ENCODE data around the gene DCDC2. TPM values are rescaled to one million over a fixed set of nuclear protein-coding genes. Genes with fewer than 3 reads are reported as not detected.
"Not testable (repeated sequence)": the region's sequence is repeated elsewhere in the genome, so short reads cannot be mapped to it uniquely, and the experiment has no call there.

DCDC2 gene
- under 1 TPM in 1 of 4 donors, not detected in 3; 0.09 TPM for total RNA-seq

DNA sequence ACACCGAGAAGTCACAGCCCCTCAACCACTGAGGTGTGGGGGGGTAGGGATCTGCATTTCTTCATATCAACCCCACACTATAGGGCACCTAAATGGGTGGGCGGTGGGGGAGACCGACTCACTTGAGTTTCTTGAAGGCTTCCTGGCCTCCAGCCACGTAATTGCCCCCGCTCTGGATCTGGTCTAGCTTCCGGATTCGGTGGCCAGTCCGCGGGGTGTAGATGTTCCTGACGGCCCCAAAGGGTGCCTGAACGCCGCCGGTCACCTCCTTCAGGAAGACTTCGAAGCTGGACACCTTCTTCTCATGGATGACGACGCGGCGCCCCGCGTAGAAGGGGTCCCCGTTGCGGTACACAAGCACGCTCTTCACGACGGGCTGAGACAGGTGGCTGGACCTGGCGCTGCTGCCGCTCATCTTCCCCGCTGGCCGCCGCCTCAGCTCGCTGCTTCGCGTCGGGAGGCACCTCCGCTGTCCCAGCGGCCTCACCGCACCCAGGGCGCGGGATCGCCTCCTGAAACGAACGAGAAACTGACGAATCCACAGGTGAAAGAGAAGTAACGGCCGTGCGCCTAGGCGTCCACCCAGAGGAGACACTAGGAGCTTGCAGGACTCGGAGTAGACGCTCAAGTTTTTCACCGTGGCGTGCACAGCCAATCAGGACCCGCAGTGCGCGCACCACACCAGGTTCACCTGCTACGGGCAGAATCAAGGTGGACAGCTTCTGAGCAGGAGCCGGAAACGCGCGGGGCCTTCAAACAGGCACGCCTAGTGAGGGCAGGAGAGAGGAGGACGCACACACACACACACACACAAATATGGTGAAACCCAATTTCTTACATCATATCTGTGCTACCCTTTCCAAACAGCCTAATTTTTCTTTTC lies at the start of gene DCDC2:
TSS of gene DCDC2 (minus strand) at position 724 of the 883 bp plus-strand sequence. CDS start at position 415, 309 bp downstream.
- ATAC-seq (ENCODE audit: low FRiP score) (peak; percentile 53), DNase-seq (ENCODE audit: low spot score) (no peak)
- TF ChIP-seq, protein P1, sequence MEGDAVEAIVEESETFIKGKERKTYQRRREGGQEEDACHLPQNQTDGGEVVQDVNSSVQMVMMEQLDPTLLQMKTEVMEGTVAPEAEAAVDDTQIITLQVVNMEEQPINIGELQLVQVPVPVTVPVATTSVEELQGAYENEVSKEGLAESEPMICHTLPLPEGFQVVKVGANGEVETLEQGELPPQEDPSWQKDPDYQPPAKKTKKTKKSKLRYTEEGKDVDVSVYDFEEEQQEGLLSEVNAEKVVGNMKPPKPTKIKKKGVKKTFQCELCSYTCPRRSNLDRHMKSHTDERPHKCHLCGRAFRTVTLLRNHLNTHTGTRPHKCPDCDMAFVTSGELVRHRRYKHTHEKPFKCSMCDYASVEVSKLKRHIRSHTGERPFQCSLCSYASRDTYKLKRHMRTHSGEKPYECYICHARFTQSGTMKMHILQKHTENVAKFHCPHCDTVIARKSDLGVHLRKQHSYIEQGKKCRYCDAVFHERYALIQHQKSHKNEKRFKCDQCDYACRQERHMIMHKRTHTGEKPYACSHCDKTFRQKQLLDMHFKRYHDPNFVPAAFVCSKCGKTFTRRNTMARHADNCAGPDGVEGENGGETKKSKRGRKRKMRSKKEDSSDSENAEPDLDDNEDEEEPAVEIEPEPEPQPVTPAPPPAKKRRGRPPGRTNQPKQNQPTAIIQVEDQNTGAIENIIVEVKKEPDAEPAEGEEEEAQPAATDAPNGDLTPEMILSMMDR (IDR thresholded peaks at IDR 0.05): no peak

DNA sequence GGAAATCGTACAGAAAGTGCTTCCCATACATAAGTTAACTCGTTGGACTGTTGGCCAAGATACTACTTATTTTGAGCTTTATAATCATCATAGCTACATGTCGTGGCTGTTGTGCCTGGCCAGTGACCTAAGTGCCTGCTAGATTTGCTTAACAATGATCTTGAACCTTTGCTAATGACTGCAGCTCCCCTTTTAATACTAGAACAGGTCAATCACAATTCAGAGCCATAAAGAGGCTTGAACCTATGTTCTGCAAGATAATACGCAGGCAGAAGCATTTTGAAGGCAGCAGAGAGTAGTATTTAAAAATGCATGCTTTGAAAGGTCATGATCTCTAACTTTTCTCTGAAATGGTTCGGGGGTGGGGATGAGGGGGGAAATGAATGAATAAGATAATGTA lies 47.4 kb upstream of the DCDC2 start:
- TF ChIP-seq, protein P1 (IDR thresholded peaks at IDR 0.05): no peak
- DNase-seq (ENCODE audit: low spot score): no peak
- no peak for ATAC-seq (ENCODE audit: low FRiP score)

DNA sequence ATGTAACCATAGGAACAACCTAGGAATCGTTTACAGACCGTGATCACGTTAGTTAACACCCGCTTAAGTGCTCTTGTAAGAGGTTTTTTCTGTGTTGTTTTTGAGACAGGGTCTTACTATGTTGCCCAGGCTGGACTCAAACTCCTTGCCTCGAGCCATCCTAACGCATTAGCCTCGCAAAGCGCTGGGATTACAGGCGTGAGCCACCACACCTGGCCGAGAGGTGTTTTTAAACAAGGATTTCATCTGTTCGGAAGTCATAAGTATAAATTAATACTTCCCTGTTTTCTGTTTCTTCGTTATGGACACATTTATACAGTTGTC lies 45.6 kb upstream of the DCDC2 start:
- DNase-seq (ENCODE audit: low spot score) (no peak), ATAC-seq (ENCODE audit: low FRiP score) (no peak)
- TF ChIP-seq, protein P1 (IDR thresholded peaks at IDR 0.05): no peak

DNA sequence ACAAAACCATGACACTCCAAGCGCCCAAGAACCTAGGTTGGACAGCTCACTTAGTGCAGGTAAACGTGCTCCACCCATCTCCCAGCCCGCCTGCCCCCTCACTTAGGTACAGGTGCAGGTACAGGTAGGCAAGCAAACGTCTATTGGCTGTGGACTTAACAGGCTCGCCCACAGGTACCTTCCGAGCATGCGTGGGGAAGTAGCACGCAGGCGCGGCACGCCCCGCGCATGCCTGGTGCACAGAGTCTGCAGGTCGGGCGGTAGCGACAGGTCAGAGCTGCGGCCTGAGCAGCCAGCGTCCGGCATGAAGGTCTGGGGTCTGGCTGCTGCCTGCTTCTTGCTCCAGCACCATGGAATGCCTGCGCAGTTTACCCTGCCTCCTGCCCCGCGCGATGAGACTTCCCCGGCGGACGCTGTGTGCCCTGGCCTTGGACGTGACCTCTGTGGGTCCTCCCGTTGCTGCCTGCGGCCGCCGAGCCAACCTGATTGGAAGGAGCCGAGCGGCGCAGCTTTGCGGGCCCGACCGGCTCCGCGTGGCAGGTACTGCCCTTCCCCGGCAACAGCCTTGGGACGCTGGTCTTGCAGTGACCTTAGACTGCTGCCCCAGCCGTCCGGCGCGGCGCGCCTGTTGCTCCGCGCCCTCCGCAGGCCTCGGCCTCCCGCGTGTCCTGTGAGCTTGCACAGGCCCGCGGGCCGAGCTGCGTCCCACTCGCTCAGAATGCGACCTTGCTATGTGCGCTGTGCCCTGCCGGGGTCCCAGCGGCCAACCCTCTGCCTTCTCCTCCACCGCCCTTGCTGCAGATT lies 45.0 kb upstream of the DCDC2 start, which contains the start of gene MRS2:
TSS of gene MRS2 (plus strand) at position 240 of the 804 bp plus-strand sequence. CDS start at position 351, 111 bp downstream.
- peak; percentile 97 for ATAC-seq (ENCODE audit: low FRiP score)
- peak; percentile 31 for DNase-seq (ENCODE audit: low spot score)
- TF ChIP-seq, protein P1 (IDR thresholded peaks at IDR 0.05): no peak

DNA sequence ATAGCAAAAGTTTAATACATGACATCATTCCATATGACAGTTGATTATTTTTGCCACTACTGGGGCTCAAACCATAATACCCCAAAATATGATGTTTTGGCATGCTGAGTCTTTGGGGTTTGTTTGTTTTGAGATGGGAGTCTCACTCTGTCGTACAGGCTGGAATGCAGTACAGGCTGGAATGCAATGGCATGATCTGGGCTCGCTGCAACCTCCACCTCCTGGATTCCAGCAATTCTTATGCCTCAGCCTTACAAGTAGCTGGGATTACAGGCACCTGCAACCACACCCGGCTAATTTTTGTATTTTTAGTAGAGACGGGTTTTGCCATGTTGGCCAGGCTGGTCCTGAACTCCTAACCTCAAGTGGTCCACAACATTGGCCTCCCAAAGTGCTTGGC lies 43.6 kb upstream of the DCDC2 start:
- TF ChIP-seq, protein P1 (IDR thresholded peaks at IDR 0.05): no peak
- DNase-seq (ENCODE audit: low spot score) (no peak), ATAC-seq (ENCODE audit: low FRiP score) (no peak)

DNA sequence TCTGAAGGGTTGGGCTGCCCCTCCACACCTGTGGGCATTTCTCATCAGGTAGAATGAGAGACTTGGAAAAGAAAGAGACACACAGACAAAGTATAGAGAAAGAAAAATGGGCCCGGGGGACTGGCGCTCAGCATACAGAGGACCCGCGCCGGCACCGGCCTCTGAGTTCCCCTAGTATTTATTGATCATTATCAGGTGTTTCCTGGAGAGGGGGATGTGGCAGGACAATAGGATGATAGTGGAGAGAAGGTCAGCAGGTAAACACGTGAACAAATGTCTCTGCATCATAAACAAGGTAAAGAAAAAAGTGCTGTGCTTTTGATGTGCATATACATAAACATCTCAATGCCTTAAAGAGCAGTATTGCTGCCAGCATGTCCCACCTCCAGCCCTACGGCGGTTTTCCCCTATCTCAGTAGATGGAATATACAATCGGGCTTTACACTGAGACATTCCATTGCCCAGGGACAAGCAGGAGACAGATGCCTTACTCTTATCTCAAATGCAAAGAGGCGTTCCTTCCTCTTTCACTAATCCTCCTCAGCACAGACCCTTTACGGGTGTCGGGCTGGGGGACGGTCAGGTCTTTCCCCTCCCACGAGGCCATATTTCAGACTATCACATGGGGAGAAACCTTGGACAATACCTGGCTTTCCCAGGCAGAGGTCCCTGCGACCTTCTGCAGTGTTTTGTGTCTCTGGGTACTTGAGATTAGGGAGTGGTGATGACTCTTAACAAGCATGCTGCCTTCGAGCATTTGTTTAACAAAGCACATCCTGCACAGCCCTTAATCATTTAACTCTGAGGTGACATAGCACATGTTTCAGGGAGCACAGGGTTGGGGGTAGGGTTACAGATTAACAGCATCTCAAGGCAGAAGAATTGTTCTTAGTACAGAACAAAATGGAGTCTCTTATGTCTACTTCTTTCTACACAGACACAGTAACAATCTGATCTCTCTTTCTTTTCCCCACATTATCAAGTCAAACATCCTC lies 42.5 kb upstream of the DCDC2 start:
- ATAC-seq (ENCODE audit: low FRiP score); DNase-seq (ENCODE audit: low spot score): not testable (repeated sequence)
